Activated T-cell treated with anti-CD3 and anti-CD28 coated beads, Interleukin-2, amount 50 U/mL, for 72 hours (primary cell): ENCODE data around the gene ADGRV1. TPM values are rescaled to one million over a fixed set of nuclear protein-coding genes. Genes with fewer than 3 reads are reported as not detected.
"Not testable (repeated sequence)": the region's sequence is repeated elsewhere in the genome, so short reads cannot be mapped to it uniquely, and the experiment has no call there.

ENCODE experiments used
- ATAC-seq, 2 donors: fragments of 150-1000 bp; cut with Tn5 transposase; replicated peaks in 1 of 2; 2 replicates each; pipeline ENCODE4 v1.10.0; 2021; ENCODE audit warnings: moderate library complexity in 2 of 2, mild to moderate bottlenecking in 1 of 2
- DNase-seq, 2 donors: peaks; one replicate each; pipeline ENCODE4 v3.0.0; 2021 to 2022; ENCODE audit warnings: mixed read lengths in 1 of 2
- H3K27ac Mint-ChIP-seq: one replicate; pipeline ENCODE4 v1.8.0; 2022; ENCODE audit warnings: mild to moderate bottlenecking, moderate library complexity, mixed read lengths
- H3K27me3 Mint-ChIP-seq: one replicate; pipeline ENCODE4 v1.8.0; 2022; ENCODE audit warnings: low read depth, mixed read lengths
- H3K36me3 Mint-ChIP-seq, 2 donors: one replicate each; pipeline ENCODE4 v1.8.0; 2022; ENCODE audit warnings: mixed read lengths in 2 of 2, mild to moderate bottlenecking in 1 of 2; ENCODE audit not compliant: insufficient read depth in 2 of 2
- H3K4me1 Mint-ChIP-seq: one replicate; pipeline ENCODE4 v1.8.0; 2022; ENCODE audit warnings: low read depth, mixed read lengths
- H3K4me3 Mint-ChIP-seq, 2 donors: one replicate each; pipeline ENCODE4 v1.8.0; 2022; ENCODE audit warnings: mild to moderate bottlenecking in 2 of 2, mixed read lengths in 2 of 2, moderate library complexity in 2 of 2
- H3K9me3 Mint-ChIP-seq, 2 donors: one replicate each; pipeline ENCODE4 v1.8.0; 2022; ENCODE audit warnings: mixed read lengths in 2 of 2
- total RNA-seq, 2 donors: library from RNA; stranded (reverse); gene quantifications; one replicate each; pipeline ENCODE4 v1.2.3, GENCODE V29; 2022

ADGRV1 gene
- total RNA-seq, 2 donors from 2014 or later, result 0.12 to 0.21 TPM

GRCh38 chr5:90915393-90915792 lies 356.8 kb downstream of the ADGRV1 start:
- Mint-ChIP-seq H3K36me3 (no peaks in the 10 kb centered on the region), H3K27me3 (peaks cover 4% of the 10 kb centered on the region), H3K4me3 (no peak overlapping the region), H3K4me1 (no peaks in the 10 kb centered on the region), H3K9me3 (no peaks in the 10 kb centered on the region), H3K27ac (no peak overlapping the region)
- ATAC-seq (no peak), DNase-seq (no peak)

- Mint-ChIP-seq H3K4me3 (no peak overlapping the region), H3K36me3 (no peaks in the 10 kb centered on the region), H3K27ac (no peak overlapping the region), H3K27me3 (no peaks in the 10 kb centered on the region), H3K4me1 (no peaks in the 10 kb centered on the region), H3K9me3 (no peaks in the 10 kb centered on the region)
- ATAC-seq (no peak), DNase-seq (no peak)
Observed at GRCh38 chr5:90916947-90917800, 358.6 kb downstream of the ADGRV1 start.

GRCh38 chr5:90917928-90918668 lies 359.5 kb downstream of the ADGRV1 start:
- no peaks in the 10 kb centered on the region for H3K9me3 Mint-ChIP-seq
- ATAC-seq (no peak), DNase-seq (no peak)
- no peak overlapping the region for H3K4me3 Mint-ChIP-seq
- H3K27me3 Mint-ChIP-seq, result no peaks in the 10 kb centered on the region
- no peaks in the 10 kb centered on the region for H3K36me3 Mint-ChIP-seq
- H3K4me1 Mint-ChIP-seq, result no peaks in the 10 kb centered on the region
- no peak overlapping the region for H3K27ac Mint-ChIP-seq

GRCh38 chr5:90921418-90921973 lies 362.9 kb downstream of the ADGRV1 start:
- Mint-ChIP-seq H3K27me3 (no peaks in the 10 kb centered on the region), H3K9me3 (no peaks in the 10 kb centered on the region), H3K4me3 (no peak overlapping the region), H3K4me1 (no peaks in the 10 kb centered on the region), H3K27ac (no peak overlapping the region), H3K36me3 (no peaks in the 10 kb centered on the region)
- no peak for ATAC-seq
- no peak for DNase-seq

- not testable (repeated sequence) for H3K4me3 Mint-ChIP-seq, H3K9me3 Mint-ChIP-seq, H3K4me1 Mint-ChIP-seq, H3K27ac Mint-ChIP-seq, DNase-seq, ATAC-seq, H3K36me3 Mint-ChIP-seq, H3K27me3 Mint-ChIP-seq
Observed at GRCh38 chr5:90924222-90924621, 365.6 kb downstream of the ADGRV1 start.

- H3K27ac Mint-ChIP-seq, H3K36me3 Mint-ChIP-seq, H3K4me3 Mint-ChIP-seq, H3K4me1 Mint-ChIP-seq, ATAC-seq, H3K9me3 Mint-ChIP-seq, H3K27me3 Mint-ChIP-seq, DNase-seq: not testable (repeated sequence)
Observed at GRCh38 chr5:90929013-90929839, 370.6 kb downstream of the ADGRV1 start.

- peaks cover 5% of the 10 kb centered on the region for H3K4me1 Mint-ChIP-seq
- no peak for ATAC-seq
- no peaks in the 10 kb centered on the region for H3K36me3 Mint-ChIP-seq
Observed at GRCh38 chr5:90930062-90930461, 371.5 kb downstream of the ADGRV1 start.

GRCh38 chr5:90930756-90931431 lies 372.3 kb downstream of the ADGRV1 start:
- no peak for ATAC-seq
- H3K36me3 Mint-ChIP-seq, result no peaks in the 10 kb centered on the region

More at GRCh38 chr5:90930062-90930461, 371.5 kb downstream of the ADGRV1 start:
- Mint-ChIP-seq H3K9me3 (no peaks in the 10 kb centered on the region), H3K27ac (no peak overlapping the region), H3K4me3 (no peak overlapping the region), H3K27me3 (peaks cover 9% of the 10 kb centered on the region)
- no peak for DNase-seq

GRCh38 chr5:90932052-90932699 lies 373.6 kb downstream of the ADGRV1 start:
- Mint-ChIP-seq H3K27me3 (peaks cover 9% of the 10 kb centered on the region), H3K27ac (no peak overlapping the region), H3K36me3 (no peaks in the 10 kb centered on the region), H3K4me3 (no peak overlapping the region), H3K9me3 (no peaks in the 10 kb centered on the region), H3K4me1 (peaks cover 5% of the 10 kb centered on the region)
- DNase-seq (peak; percentile 17 to 47), ATAC-seq (peak in 1 of 2 donors; percentile 52)

More at GRCh38 chr5:90930756-90931431, 372.3 kb downstream of the ADGRV1 start:
- H3K4me3 Mint-ChIP-seq, result no peak overlapping the region
- H3K4me1 Mint-ChIP-seq, result peaks cover 5% of the 10 kb centered on the region
- no peaks in the 10 kb centered on the region for H3K9me3 Mint-ChIP-seq
- peaks cover 9% of the 10 kb centered on the region for H3K27me3 Mint-ChIP-seq
- DNase-seq, result no peak
- no peak overlapping the region for H3K27ac Mint-ChIP-seq

GRCh38 chr5:90933298-90933697 lies 374.7 kb downstream of the ADGRV1 start:
- ATAC-seq, result no peak

GRCh38 chr5:90934091-90934719 lies 375.6 kb downstream of the ADGRV1 start:
- Mint-ChIP-seq H3K27me3 (peaks cover 20% of the 10 kb centered on the region), H3K9me3 (no peaks in the 10 kb centered on the region), H3K4me1 (peaks cover 5% of the 10 kb centered on the region), H3K36me3 (no peaks in the 10 kb centered on the region), H3K27ac (no peak overlapping the region), H3K4me3 (no peak overlapping the region)
- ATAC-seq, result no peak
- no peak for DNase-seq

More at GRCh38 chr5:90933298-90933697, 374.7 kb downstream of the ADGRV1 start:
- DNase-seq, result no peak
- H3K27ac Mint-ChIP-seq, result no peak overlapping the region
- no peaks in the 10 kb centered on the region for H3K9me3 Mint-ChIP-seq
- H3K4me1 Mint-ChIP-seq, result peaks cover 5% of the 10 kb centered on the region
- H3K36me3 Mint-ChIP-seq, result no peaks in the 10 kb centered on the region
- H3K4me3 Mint-ChIP-seq, result no peak overlapping the region
- H3K27me3 Mint-ChIP-seq, result peaks cover 11% of the 10 kb centered on the region
